H1 (cell line): ENCODE measurements around the gene HECTD4. TPM values are rescaled to one million over a fixed set of nuclear protein-coding genes. Genes with fewer than 3 reads are reported as not detected.

Experiments used
- CTCF ChIA-PET: fragments of 300-600 bp; sonication (Branson Sonifier 250); formaldehyde crosslinking; loops from one replicate; lab custom pipeline; 2021; ENCODE audit not compliant: partially characterized antibody; lab: Charles Lee
- POLR2A ChIA-PET: fragments of 300-600 bp; sonication (Branson Sonifier 250); formaldehyde crosslinking; loops from one replicate; lab custom pipeline; 2021; ENCODE audit warnings: inconsistent platforms; ENCODE audit not compliant: partially characterized antibody; lab: Charles Lee
- DNase-seq, 2 experiments: peaks; one replicate each; pipeline versions ENCODE4 v3.0.0 to v3.0.0-alpha.2; 2010 to 2022; ENCODE audit warnings: low spot score in 2 of 2, low read depth in 1 of 2, mixed read lengths in 1 of 2
- FAIRE-seq: peaks from 2 replicates; lab custom pipeline; 2011; peaks lifted over from hg19 to GRCh38; lab: Jason Lieb, UNC
- H2AFZ ChIP-seq: 2 replicates; pipeline ENCODE4 v1.8.1; 2012; ENCODE audit warnings: low read length, inconsistent platforms
- H2AK5ac ChIP-seq: 2 replicates; pipeline ENCODE4 v1.6.1; 2013; ENCODE audit warnings: low read depth, low read length
- H2BK120ac ChIP-seq: replicated peaks from 2 replicates; pipeline ENCODE3; 2013; ENCODE audit warnings: low read depth, low read length, inconsistent platforms
- H2BK12ac ChIP-seq: 2 replicates; pipeline ENCODE4 v1.6.1; 2013; ENCODE audit warnings: low read depth, low read length
- H2BK15ac ChIP-seq: 2 replicates; pipeline ENCODE4 v1.6.1; 2013; ENCODE audit warnings: low read length
- H2BK20ac ChIP-seq: 2 replicates; pipeline ENCODE4 v1.6.1; 2013; ENCODE audit warnings: low read length
- H2BK5ac ChIP-seq: 2 replicates; pipeline ENCODE4 v1.6.1; 2013; ENCODE audit warnings: low read depth, low read length
- H3K14ac ChIP-seq: 2 replicates; pipeline ENCODE4 v1.6.1; 2013; ENCODE audit warnings: inconsistent platforms; ENCODE audit not compliant: insufficient read length
- H3K18ac ChIP-seq: 2 replicates; pipeline ENCODE4 v1.6.1; 2013; ENCODE audit warnings: low read length; ENCODE audit errors: extremely low read depth
- H3K23ac ChIP-seq: 2 replicates; pipeline ENCODE4 v1.6.1; 2013; ENCODE audit warnings: inconsistent platforms; ENCODE audit not compliant: insufficient read length
- H3K23me2 ChIP-seq: 2 replicates; pipeline ENCODE4 v1.6.1; 2013; ENCODE audit warnings: low read depth, low read length
- H3K27ac ChIP-seq: 2 replicates; pipeline ENCODE4 v1.6.1; 2011; ENCODE audit warnings: low read depth, low read length, inconsistent platforms
- H3K27me3 ChIP-seq, 4 experiments: replicated peaks in 1 of 4; 1 replicate in 1 of 4; 2 replicates in 3 of 4; pipeline versions ENCODE4 v1.6.1 to v1.8.1; 2011 to 2013; ENCODE audit warnings: low read length in 3 of 4, mild to moderate bottlenecking in 3 of 4, inconsistent platforms in 2 of 4, mixed read lengths in 2 of 4, moderate library complexity in 1 of 4; ENCODE audit not compliant: control insufficient read depth in 3 of 4, insufficient read depth in 3 of 4; ENCODE audit errors: extremely low read depth in 1 of 4
- H3K36me3 ChIP-seq, 4 experiments: 2 replicates each; pipeline versions ENCODE4 v1.6.1 to v1.8.1; 2011 to 2013; ENCODE audit warnings: mild to moderate bottlenecking in 4 of 4, low read length in 3 of 4, moderate library complexity in 2 of 4, control low read depth in 1 of 4, inconsistent platforms in 1 of 4; ENCODE audit not compliant: insufficient read depth in 4 of 4, control insufficient read depth in 2 of 4
- H3K4ac ChIP-seq: replicated peaks from 2 replicates; pipeline ENCODE3; 2013; ENCODE audit warnings: low read length, low read depth, mixed read lengths, inconsistent platforms; ENCODE audit not compliant: insufficient read length
- H3K4me1 ChIP-seq, 4 experiments: replicated peaks in 1 of 4; 1 replicate in 1 of 4; 2 replicates in 3 of 4; pipeline versions ENCODE4 v1.6.1 to v1.8.1; 2011 to 2013; ENCODE audit warnings: low read length in 3 of 4, inconsistent platforms in 2 of 4, mixed read lengths in 1 of 4; ENCODE audit not compliant: insufficient read depth in 4 of 4, control insufficient read depth in 3 of 4
- H3K4me2 ChIP-seq, 2 experiments: 2 replicates each; pipeline versions ENCODE4 v1.6.1 to v1.8.1; 2011 to 2013; ENCODE audit warnings: low read depth in 2 of 2, low read length in 2 of 2, control low read depth in 1 of 2, inconsistent platforms in 1 of 2, mild to moderate bottlenecking in 1 of 2; ENCODE audit not compliant: insufficient read depth in 1 of 2
- H3K4me3 ChIP-seq, 4 experiments: fragments of 200-600, 300-600 bp in 1 of 4; sonication (generic), shearing (Covaris generic), sonication (Bioruptor Twin) in 1 of 4; 2 replicates each; pipeline versions ENCODE4 v1.5.1 to v1.8.1; 2011 to 2016; ENCODE audit warnings: low read length in 4 of 4, low read depth in 3 of 4, control low read depth in 2 of 4, inconsistent platforms in 2 of 4, mild to moderate bottlenecking in 2 of 4, mixed read lengths in 1 of 4, moderate library complexity in 1 of 4; ENCODE audit not compliant: insufficient read depth in 2 of 4; ENCODE audit errors: extremely low read depth in 1 of 4
- H3K56ac ChIP-seq: replicated peaks from 2 replicates; pipeline ENCODE3; 2013; ENCODE audit warnings: low read depth, mild to moderate bottlenecking, mixed read lengths, low read length, inconsistent platforms; ENCODE audit not compliant: insufficient read length
- H3K79me1 ChIP-seq: 2 replicates; pipeline ENCODE4 v1.6.1; 2013; ENCODE audit warnings: low read depth, low read length, control low read depth
- H3K79me2 ChIP-seq, 2 experiments: 2 replicates each; pipeline versions ENCODE4 v1.6.1 to v1.8.1; 2012 to 2013; ENCODE audit warnings: low read length in 2 of 2, mild to moderate bottlenecking in 2 of 2, inconsistent platforms in 1 of 2; ENCODE audit not compliant: insufficient read depth in 2 of 2, control insufficient read depth in 1 of 2
- H3K9ac ChIP-seq, 4 experiments: replicated peaks in 1 of 4; 1 replicate in 1 of 4; 2 replicates in 3 of 4; pipeline versions ENCODE4 v1.6.1 to v1.8.1; 2011 to 2013; ENCODE audit warnings: low read depth in 3 of 4, low read length in 3 of 4, control low read depth in 2 of 4, mild to moderate bottlenecking in 2 of 4, moderate library complexity in 2 of 4, inconsistent platforms in 1 of 4; ENCODE audit errors: extremely low read depth in 1 of 4
- H3K9me3 ChIP-seq, 2 experiments: 2 replicates each; pipeline versions ENCODE4 v1.6.1 to v1.8.1; 2012 to 2013; ENCODE audit warnings: mild to moderate bottlenecking in 2 of 2, moderate library complexity in 2 of 2, control low read depth in 1 of 2, inconsistent platforms in 1 of 2, low read depth in 1 of 2, low read length in 1 of 2, mixed read lengths in 1 of 2; ENCODE audit not compliant: insufficient read depth in 2 of 2
- H4K20me1 ChIP-seq, 2 experiments: replicated peaks in 1 of 2; 2 replicates each; pipeline versions ENCODE3 to v1.8.1; 2011 to 2013; ENCODE audit warnings: inconsistent platforms in 2 of 2, low read length in 2 of 2, mild to moderate bottlenecking in 1 of 2; ENCODE audit not compliant: insufficient read depth in 2 of 2, control insufficient read depth in 1 of 2
- H4K5ac ChIP-seq: 2 replicates; pipeline ENCODE4 v1.6.1; 2013; ENCODE audit warnings: low read length, low read depth, mixed read lengths, inconsistent platforms; ENCODE audit not compliant: insufficient read length
- H4K8ac ChIP-seq: 2 replicates; pipeline ENCODE4 v1.8.0; 2013; ENCODE audit warnings: mild to moderate bottlenecking, moderate library complexity, low read length, inconsistent platforms; ENCODE audit not compliant: insufficient read depth; ENCODE audit errors: extremely low read depth
- H4K91ac ChIP-seq: replicated peaks from 2 replicates; pipeline ENCODE3; 2013; ENCODE audit warnings: low read length, mixed read lengths, inconsistent platforms; ENCODE audit not compliant: insufficient read length
- BCL11A ChIP-seq, 2 experiments: IDR thresholded peaks; one replicate each; pipeline ENCODE4 v1.6.1; 2011; ENCODE audit warnings: low read depth in 2 of 2, low read length in 2 of 2, mild to moderate bottlenecking in 2 of 2
- CHD1 ChIP-seq: IDR thresholded peaks from 2 replicates; pipeline ENCODE4 v1.6.1; 2012; ENCODE audit warnings: low read depth, low read length, improper control_type of control experiment
- JUND ChIP-seq: IDR thresholded peaks from 2 replicates; pipeline ENCODE4 v1.6.1; 2011; ENCODE audit warnings: mild to moderate bottlenecking, improper control_type of control experiment, low read length
- NANOG ChIP-seq: IDR thresholded peaks from 2 replicates; pipeline ENCODE4 v1.6.1; 2011; ENCODE audit warnings: low read length, low read depth, mild to moderate bottlenecking, inconsistent platforms; ENCODE audit not compliant: insufficient read depth, poor library complexity, severe bottlenecking
- PHF8 ChIP-seq: fragments of 200-600 bp; sonication (generic); conservative IDR thresholded peaks from 2 replicates; pipeline ENCODE4 v1.7.1; 2012; ENCODE audit warnings: low read depth, mild to moderate bottlenecking, inconsistent platforms, low read length, moderate library complexity
- SIN3A ChIP-seq, 2 experiments: IDR thresholded peaks in 1 of 2; conservative IDR thresholded peaks in 1 of 2; 2 replicates each; pipeline ENCODE4 v1.6.1; 2011 to 2012; ENCODE audit warnings: low read length in 2 of 2, improper control_type of control experiment in 1 of 2, low read depth in 1 of 2, mild to moderate bottlenecking in 1 of 2
- TEAD4 ChIP-seq: IDR thresholded peaks from 2 replicates; pipeline ENCODE4 v1.6.1; 2012; ENCODE audit warnings: low read depth, low read length, inconsistent platforms, mixed read lengths
- WGBS, 2 experiments: shearing (Covaris generic) in 1 of 2; methylation state at CpG; one replicate each; pipeline versions ENCODE4 v1.1.6 to v1.1.7; 2013 to 2015; ENCODE audit warnings: low lambda C conversion rate in 2 of 2, mixed read lengths in 2 of 2, inconsistent platforms in 1 of 2, low coverage in 1 of 2, missing lambda C conversion rate in 1 of 2; ENCODE audit not compliant: insufficient replicate concordance in 2 of 2, insufficient coverage in 1 of 2, insufficient read length in 1 of 2; ENCODE audit errors: extremely low coverage in 1 of 2, missing lambda C conversion rate in 1 of 2; 5-methylcytosine and 5-hydroxymethylcytosine counted together
- polyA plus RNA-seq, 7 experiments: library from polyadenylated mRNA; depleted of rRNA in 3 of 7; stranded (reverse) in 5 of 7; unstranded in 2 of 7; fragments of >200 nt in 5 of 7; fragments of 200-250 nt in 2 of 7; gene quantifications; 1 replicate in 5 of 7; 2 replicates in 1 of 7; 4 replicates in 1 of 7; pipeline versions ENCODE4 v1.2.1 to v1.2.3, GENCODE V29; 2011 to 2013; ENCODE audit warnings: missing spikeins in 2 of 7, mixed read lengths in 2 of 7
- total RNA-seq: library from RNA; stranded (reverse); fragmentation: NEBNext Ultra II Directional; extraction: Animal tissue kit (Norgen Biotek cat#: 25700); gene quantifications from 2 replicates; pipeline ENCODE4 v1.2.1, GENCODE V29; 2021

Gene HECTD4
- total and polyA plus RNA-seq, 2 of the 8 experiments (the other 6 are each of a cell fraction or from before 2014, with no cell fraction given): 6.5 to 33.7 TPM

DNA sequence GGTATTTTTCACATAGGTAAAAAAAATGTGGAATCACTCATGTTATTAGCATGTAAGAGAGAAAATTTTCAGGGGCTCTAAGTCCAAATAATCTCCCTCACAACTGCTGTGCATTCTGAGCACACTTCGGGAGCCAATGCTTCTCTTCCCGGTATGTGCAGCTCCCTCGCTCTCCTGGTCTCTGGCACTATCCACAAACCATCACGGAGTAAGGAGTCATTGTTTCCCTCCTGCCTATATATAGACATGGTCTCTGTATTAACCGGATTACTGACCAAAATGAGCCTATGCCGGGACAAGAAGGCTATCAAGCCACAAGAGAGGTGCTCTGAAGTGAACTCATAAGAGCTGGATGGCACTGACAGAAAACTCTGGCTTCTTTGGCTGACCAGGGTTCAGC is 13.4 kb downstream of the HECTD4 start:
- Histone ChIP-seq H2BK12ac (no peak overlapping the region), H2AK5ac (no peak overlapping the region), H3K4me1 (peaks cover 0 to 2% (median 0%) of the 10 kb centered on the region in 4 experiments; a peak in 3 of 7 replicates), H3K9me3 (no peaks in the 10 kb centered on the region), H3K79me1 (no peaks in the 10 kb centered on the region), H2BK120ac (no peak overlapping the region), H3K27ac (no peak overlapping the region), H4K20me1 (no peaks in the 10 kb centered on the region), H3K4ac (no peak overlapping the region), H3K9ac (no peak overlapping the region), H3K4me3 (no peak overlapping the region), H3K36me3 (no peaks in the 10 kb centered on the region), H4K91ac (no peak overlapping the region), H4K5ac (no peak overlapping the region), H2AFZ (no peak overlapping the region), H3K14ac (no peak overlapping the region), H3K56ac (no peak overlapping the region), H2BK15ac (no peak overlapping the region), H3K79me2 (peaks cover 0 to 51% of the 10 kb centered on the region in 2 experiments; a peak in 2 of 4 replicates), H3K23ac (no peak overlapping the region), H3K23me2 (no peaks in the 10 kb centered on the region), H3K18ac (no peak overlapping the region), H2BK20ac (no peak overlapping the region), H2BK5ac (no peak overlapping the region), H4K8ac (no peak overlapping the region), H3K4me2 (no peak overlapping the region), H3K27me3 (no peaks in the 10 kb centered on the region)
- POLR2A ChIA-PET: interaction anchor here (0.6 to 1.0 kb wide), 2 partner anchors 25 to 57 kb away, joined by 3 read pairs; no protein-coding TSS in a partner anchor
- FAIRE-seq (no peak), DNase-seq (no peak)
- no peak for TF ChIP-seq TEAD4
- no peak for TF ChIP-seq JUND
- TF ChIP-seq CHD1: no peak
- no peak for TF ChIP-seq PHF8
- TF ChIP-seq BCL11A (IDR thresholded peaks at IDR 0.05; ENCODE audit: low read depth in 2 of 2, low read length in 2 of 2): no peak
- no peak for TF ChIP-seq SIN3A (conservative IDR thresholded peaks at IDR 0.05 in 1 of 2, IDR thresholded peaks at IDR 0.05 in 1 of 2; ENCODE audit: low read depth in 1 of 2, low read length in 2 of 2)
- TF ChIP-seq NANOG: no peak
- WGBS, 2 experiments: 78% methylated on average over 6 of the region's 6 CpGs; no CpG with 5 or more reads in 1 of the 2 experiments
- CTCF ChIA-PET: no interaction called here
